PFSK-1 (cell line): Measurements from ENCODE around the gene TFG.

Source experiments
- FOXP2 ChIP-seq: optimal IDR thresholded peaks from 2 replicates; pipeline ENCODE3; 2011; ENCODE audit warnings: borderline replicate concordance, control low read depth, inconsistent platforms; ENCODE audit not compliant: insufficient read depth; ENCODE audit errors: extremely low read length, extremely low read depth
- POLR2AphosphoS5 ChIP-seq: IDR thresholded peaks from 2 replicates; pipeline ENCODE4 v1.6.1; 2012; ENCODE audit warnings: low read depth, mild to moderate bottlenecking, control low read depth, low read length, moderate library complexity
- REST ChIP-seq, 2 experiments: IDR thresholded peaks; 2 replicates each; pipeline versions ENCODE4 v1.6.1 to v1.8.0; 2011 to 2012; ENCODE audit warnings: low read depth in 2 of 2, low read length in 2 of 2, control low read depth in 1 of 2, inconsistent platforms in 1 of 2, mild to moderate bottlenecking in 1 of 2, moderate library complexity in 1 of 2; ENCODE audit not compliant: insufficient read depth in 1 of 2
- SIN3A ChIP-seq: IDR thresholded peaks from 2 replicates; pipeline ENCODE4 v1.6.1; 2012; ENCODE audit warnings: mild to moderate bottlenecking, low read length, moderate library complexity, borderline replicate concordance; ENCODE audit not compliant: insufficient read depth
- TAF1 ChIP-seq: IDR thresholded peaks from 2 replicates; pipeline ENCODE4 v1.6.1; 2012; ENCODE audit warnings: low read length, control low read depth, borderline replicate concordance; ENCODE audit not compliant: insufficient read depth

Gene TFG

GRCh38 chr3:100796556-100796955, 87.3 kb downstream of the TFG start:
- no peak for TF ChIP-seq FOXP2
- no peak for TF ChIP-seq TAF1
- TF ChIP-seq REST (IDR thresholded peaks at IDR 0.05; ENCODE audit: insufficient read depth in 1 of 2, low read depth in 2 of 2, low read length in 2 of 2), result no peak
- no peak for TF ChIP-seq POLR2AphosphoS5
- no peak for TF ChIP-seq SIN3A

DNA sequence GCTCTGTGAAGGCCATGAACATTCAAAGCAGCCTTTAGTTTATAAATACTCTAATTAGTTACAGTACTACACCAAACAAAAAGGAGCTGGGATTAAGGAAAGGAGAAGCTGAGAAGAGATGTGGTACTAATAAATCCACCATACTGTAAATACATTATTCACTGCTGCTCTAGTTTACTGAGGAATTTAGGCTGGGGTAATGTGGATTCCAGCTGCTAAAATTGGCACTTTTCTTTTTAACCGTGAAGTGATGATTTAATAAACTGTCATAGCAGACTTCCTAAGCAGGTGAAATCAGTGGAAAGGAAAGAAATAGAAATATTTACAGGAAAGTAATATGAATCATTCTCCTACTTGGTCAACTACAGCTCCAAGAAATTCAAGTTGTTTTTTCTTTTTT, 88.7 kb downstream of the TFG start:
- TF ChIP-seq REST (IDR thresholded peaks at IDR 0.05; ENCODE audit: insufficient read depth in 1 of 2, low read depth in 2 of 2, low read length in 2 of 2) (no peak), TAF1 (no peak), FOXP2 (no peak), SIN3A (no peak)
